ENCODE results near the gene MYO1D.

GRCh38 chr17:32732296-32732642 lies 144.7 kb downstream of the MYO1D start:
- TF ChIP-seq, protein P1, sequence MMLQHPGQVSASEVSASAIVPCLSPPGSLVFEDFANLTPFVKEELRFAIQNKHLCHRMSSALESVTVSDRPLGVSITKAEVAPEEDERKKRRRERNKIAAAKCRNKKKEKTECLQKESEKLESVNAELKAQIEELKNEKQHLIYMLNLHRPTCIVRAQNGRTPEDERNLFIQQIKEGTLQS (IDR thresholded peaks at IDR 0.05) = no peak
- TF ChIP-seq POLR2A (IDR thresholded peaks at IDR 0.05; ENCODE audit: borderline replicate concordance, extremely low read depth, insufficient read depth, insufficient read length) = no peak
- no peak for TF ChIP-seq YY1 (IDR thresholded peaks at IDR 0.05; ENCODE audit: extremely low read depth, insufficient replicate concordance, low read depth, low read length)
- TF ChIP-seq CEBPB (IDR thresholded peaks at IDR 0.05; ENCODE audit: low read depth) = no peak
- TF ChIP-seq RAD21 (IDR thresholded peaks at IDR 0.05; ENCODE audit: low read depth) = no peak
- TF ChIP-seq CTCF (IDR thresholded peaks at IDR 0.05 in 2 of 3, conservative IDR thresholded peaks at IDR 0.05 in 1 of 3; ENCODE audit: borderline replicate concordance in 1 of 3, insufficient read depth in 1 of 3, low read depth in 2 of 3, low read length in 2 of 3) = no peak
- TF ChIP-seq TCF7L2 (IDR thresholded peaks at IDR 0.05; ENCODE audit: borderline replicate concordance, extremely low read depth, insufficient read depth, insufficient read length) = no peak
- no peak for TF ChIP-seq ZNF274 (IDR thresholded peaks at IDR 0.05; ENCODE audit: low read depth, low read length)
- TF ChIP-seq, protein P2, sequence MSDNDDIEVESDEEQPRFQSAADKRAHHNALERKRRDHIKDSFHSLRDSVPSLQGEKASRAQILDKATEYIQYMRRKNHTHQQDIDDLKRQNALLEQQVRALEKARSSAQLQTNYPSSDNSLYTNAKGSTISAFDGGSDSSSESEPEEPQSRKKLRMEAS (IDR thresholded peaks at IDR 0.05) = no peak
- TF ChIP-seq, protein P3, sequence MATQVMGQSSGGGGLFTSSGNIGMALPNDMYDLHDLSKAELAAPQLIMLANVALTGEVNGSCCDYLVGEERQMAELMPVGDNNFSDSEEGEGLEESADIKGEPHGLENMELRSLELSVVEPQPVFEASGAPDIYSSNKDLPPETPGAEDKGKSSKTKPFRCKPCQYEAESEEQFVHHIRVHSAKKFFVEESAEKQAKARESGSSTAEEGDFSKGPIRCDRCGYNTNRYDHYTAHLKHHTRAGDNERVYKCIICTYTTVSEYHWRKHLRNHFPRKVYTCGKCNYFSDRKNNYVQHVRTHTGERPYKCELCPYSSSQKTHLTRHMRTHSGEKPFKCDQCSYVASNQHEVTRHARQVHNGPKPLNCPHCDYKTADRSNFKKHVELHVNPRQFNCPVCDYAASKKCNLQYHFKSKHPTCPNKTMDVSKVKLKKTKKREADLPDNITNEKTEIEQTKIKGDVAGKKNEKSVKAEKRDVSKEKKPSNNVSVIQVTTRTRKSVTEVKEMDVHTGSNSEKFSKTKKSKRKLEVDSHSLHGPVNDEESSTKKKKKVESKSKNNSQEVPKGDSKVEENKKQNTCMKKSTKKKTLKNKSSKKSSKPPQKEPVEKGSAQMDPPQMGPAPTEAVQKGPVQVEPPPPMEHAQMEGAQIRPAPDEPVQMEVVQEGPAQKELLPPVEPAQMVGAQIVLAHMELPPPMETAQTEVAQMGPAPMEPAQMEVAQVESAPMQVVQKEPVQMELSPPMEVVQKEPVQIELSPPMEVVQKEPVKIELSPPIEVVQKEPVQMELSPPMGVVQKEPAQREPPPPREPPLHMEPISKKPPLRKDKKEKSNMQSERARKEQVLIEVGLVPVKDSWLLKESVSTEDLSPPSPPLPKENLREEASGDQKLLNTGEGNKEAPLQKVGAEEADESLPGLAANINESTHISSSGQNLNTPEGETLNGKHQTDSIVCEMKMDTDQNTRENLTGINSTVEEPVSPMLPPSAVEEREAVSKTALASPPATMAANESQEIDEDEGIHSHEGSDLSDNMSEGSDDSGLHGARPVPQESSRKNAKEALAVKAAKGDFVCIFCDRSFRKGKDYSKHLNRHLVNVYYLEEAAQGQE (IDR thresholded peaks at IDR 0.05; ENCODE audit: low read depth) = no peak
- TF ChIP-seq EGR1 (IDR thresholded peaks at IDR 0.05; ENCODE audit: low read depth) = no peak
- TF ChIP-seq POLR2AphosphoS5 (IDR thresholded peaks at IDR 0.05; ENCODE audit: low read depth, low read length) = no peak
- no peak for TF ChIP-seq JUND (IDR thresholded peaks at IDR 0.05)
- no peak for TF ChIP-seq ZBTB33 (IDR thresholded peaks at IDR 0.05; ENCODE audit: extremely low read depth, insufficient replicate concordance, low read length)

Measured in HCT116 (cell line).